Renal pelvis (tissue), 4 donors: ENCODE data around the gene ZNF618. TPM values are rescaled to one million over a fixed set of nuclear protein-coding genes. Genes with fewer than 3 reads are reported as not detected.

ENCODE experiments used
- DNase-seq: peaks from one replicate; pipeline ENCODE4 v3.0.0-alpha.2; 2013
- polyA plus RNA-seq, 3 donors: library from polyadenylated mRNA; unstranded; fragments of 120-200 nt; gene quantifications; one replicate each; pipeline ENCODE4 v1.2.1, GENCODE V29; 2013; ENCODE audit not compliant: insufficient read length in 3 of 3

The ZNF618 gene
- polyA plus RNA-seq, 3 donors: 42.3 to 48.8 (median 45.8) TPM

GRCh38 chr9:113933671-113934070 lies 57.6 kb downstream of the ZNF618 start:
- DNase-seq: no peak

- no peak for DNase-seq
Measured at GRCh38 chr9:113934167-113934828, 58.2 kb downstream of the ZNF618 start.

DNA sequence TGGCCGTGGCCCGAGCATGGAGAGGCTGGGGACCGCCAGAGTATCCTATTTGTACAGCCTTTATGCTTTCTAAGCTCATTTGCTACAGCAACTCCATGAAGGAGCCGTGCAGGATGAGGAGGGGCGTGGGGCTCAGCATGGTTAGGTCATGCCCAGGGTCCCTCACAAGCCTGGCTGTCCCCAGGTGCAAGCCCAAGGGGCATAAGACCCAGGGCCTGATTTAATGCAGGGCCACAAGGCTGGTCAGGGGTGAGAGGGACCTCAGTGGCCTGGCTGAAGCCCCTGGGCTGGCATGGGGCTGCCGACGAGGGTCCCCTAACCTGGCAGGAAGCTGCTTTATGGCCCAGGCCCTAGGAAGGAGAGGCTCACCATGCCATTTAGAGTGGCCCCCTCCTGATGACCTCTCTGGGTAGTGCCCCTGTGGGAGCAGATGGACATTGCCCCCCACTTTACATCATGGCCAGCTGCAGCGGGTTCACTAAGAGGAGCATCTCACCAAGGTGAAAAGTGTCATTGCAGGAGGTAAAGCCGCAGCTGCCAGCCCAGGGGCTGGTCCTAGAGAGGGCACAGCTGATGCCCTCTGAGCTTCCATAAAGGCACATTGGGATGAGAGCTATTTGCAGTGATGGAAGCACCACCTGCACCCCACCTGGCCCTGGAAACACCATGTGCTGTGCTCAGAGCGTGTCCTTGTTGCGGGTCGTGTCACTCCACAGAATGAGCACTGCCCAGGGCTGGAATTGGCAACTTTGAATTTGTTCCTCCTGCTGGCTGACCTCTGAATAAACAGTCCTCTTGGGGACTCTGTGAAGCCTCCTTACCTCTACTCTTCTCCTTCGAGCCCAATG lies 58.9 kb downstream of the ZNF618 start:
- no peak for DNase-seq

DNA sequence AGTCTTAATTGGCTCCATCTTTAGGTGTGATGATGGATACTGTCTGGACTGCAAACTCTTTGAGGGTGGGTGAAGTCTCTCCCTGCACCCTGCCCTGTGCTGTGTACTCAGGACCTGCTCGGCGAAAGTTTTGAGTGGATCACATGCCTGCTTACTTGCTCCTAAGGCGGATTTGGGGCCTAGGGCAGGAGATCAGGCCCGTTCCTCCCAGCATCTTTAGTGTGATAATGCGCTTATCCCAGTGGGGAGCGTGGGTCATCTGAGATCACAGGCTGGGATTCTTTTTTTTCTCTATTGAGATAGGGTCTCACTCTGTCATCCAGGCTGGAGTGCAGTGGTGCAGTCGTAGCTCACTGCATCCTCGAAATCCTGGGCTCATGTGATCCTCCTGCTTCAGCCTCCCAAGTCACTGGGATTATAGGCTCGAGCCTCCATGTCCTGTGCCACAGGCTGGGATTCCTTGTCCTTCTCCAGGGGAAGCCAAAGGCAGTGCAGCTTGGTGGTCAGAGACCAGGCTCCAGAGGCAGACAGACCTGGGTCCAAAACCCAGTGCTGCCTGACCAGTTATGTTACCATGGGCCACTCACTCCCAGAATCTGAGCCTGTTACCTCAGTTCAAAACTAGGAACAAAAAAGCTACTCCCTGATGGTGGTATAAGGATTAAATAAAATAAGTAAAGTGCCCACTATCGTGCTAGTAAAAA lies 59.7 kb downstream of the ZNF618 start:
- DNase-seq: no peak

GRCh38 chr9:113940077-113940476 lies 64.0 kb downstream of the ZNF618 start:
- no peak for DNase-seq

- no peak for DNase-seq
Measured at GRCh38 chr9:113941056-113941455, 64.9 kb downstream of the ZNF618 start.

- no peak for DNase-seq
Measured at GRCh38 chr9:113941526-113941925, 65.4 kb downstream of the ZNF618 start.

- DNase-seq: no peak
Measured at GRCh38 chr9:113943112-113944009, 67.3 kb downstream of the ZNF618 start.

DNA sequence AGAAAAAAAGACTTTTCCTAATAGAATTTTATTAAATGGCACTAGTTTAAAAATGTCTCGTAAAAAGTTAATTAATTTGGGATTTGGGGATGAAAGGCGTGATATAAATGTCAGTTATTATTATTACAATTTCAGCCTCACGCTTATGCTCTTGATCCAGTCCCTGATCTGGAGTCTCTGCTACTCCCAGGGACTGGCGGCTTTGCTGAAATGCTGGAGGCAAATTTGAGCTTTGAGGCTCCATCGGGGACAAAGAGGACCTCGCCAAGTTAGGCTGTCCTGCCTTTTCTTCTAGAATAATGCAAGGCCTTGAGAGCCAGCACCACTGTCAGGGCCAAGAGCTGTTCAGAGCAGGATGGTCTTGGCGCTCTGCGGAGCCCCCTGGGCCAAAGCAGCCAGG lies 69.7 kb downstream of the ZNF618 start:
- no peak for DNase-seq

- DNase-seq: no peak
Measured at GRCh38 chr9:113946496-113947115, 70.5 kb downstream of the ZNF618 start.

DNA sequence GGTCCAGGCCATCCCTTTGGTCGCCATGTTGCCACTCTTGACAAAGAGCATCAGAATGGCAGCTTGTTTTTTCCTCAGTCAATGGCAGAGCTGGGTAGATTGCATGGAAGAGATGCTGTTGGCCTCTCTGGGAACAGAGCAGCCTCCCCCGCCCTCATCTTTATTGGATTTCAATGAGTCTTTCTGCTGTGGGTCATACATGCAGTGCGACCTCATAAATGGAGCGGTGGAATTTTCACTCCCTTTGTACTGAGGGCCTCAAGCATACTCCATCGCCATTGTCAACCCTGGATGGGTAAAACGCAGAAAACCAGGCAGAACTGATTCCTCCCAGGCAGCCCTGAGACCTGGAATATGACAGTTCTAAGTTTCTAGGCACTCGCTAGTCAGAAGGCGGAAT lies 71.8 kb downstream of the ZNF618 start:
- DNase-seq: no peak

GRCh38 chr9:113948891-113949570 lies 72.9 kb downstream of the ZNF618 start:
- no peak for DNase-seq

DNA sequence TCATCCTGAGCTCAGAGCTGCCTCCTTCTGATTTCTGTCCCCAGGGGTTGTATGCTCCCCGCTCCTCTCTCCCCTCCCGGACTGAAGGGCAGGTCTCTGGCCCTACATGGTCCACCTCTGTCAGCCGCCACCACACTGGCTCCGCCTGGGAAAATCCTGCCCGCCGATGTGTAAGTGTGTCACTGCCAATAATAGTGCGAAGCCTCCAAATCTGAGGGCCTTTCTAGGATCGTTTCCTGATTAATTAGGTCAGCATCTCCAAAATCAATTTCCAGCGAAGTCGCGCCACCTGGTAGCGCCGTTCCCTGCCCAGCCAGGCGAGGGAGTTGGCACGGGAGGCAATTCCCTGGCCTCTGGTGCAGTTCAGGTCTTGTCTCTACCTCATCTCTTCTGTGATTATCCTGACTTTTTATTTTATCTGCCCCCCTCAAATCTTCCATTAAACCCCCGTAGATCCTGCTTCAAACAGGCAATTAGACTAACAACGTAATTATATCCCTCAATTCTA lies 73.5 kb downstream of the ZNF618 start:
- DNase-seq: no peak

- DNase-seq: no peak
Measured at GRCh38 chr9:113950195-113951031, 74.3 kb downstream of the ZNF618 start.

DNA sequence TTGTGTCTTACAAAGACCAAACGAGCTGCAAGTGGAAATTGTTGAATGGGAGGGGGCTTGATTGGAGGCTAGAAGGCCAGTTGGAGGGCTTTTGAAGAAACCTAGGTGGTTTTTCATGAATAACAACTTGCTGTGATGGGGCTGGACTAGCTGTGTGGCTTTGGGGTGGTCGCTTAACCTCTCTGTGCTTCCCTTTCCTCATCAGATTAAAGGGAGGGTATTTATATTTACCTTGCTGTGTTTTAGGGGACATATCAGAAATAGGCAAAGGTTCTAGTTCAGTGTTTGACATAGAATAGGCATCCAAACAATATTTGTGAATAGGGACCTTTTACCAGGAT lies 74.9 kb downstream of the ZNF618 start:
- DNase-seq: no peak

DNA sequence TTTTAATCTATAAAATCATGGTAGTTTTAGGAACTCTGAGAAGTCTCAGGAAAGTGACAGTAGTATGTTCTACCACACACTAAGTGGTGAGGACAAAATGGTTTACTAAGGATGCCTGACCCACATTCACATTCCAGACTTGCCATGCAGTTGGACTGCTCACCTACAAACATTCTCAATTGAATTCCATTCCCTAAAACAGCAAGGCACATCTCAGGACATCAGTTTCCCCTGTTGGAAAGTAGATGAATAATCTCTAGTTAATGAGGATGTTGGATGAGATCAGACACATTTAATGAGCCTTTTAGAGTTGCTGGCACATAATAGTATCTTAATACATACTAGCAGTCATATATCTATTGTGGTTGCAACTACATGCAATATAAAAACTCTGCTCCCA lies 76.6 kb downstream of the ZNF618 start:
- no peak for DNase-seq

- DNase-seq: no peak
Measured at GRCh38 chr9:113953531-113953930, 77.4 kb downstream of the ZNF618 start.

DNA sequence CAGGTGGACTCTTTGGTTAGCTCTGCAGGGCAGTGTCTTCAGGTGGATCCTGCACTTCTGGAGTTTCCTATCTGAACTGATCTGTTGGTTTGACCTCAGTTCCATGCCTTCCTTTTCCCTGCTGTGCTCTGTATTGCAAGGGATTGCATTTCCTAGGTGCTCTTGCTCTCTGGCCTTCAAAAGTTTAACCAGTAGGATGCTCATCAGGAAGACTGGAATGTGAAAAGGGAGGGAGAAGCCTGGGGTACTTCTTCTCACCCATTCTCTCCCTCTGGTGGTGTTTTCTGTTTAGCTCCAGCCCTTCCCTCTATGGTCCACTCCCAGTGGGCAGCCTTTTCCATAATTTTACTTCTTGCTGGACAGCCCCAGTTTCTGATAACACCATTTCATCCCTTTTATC lies 78.5 kb downstream of the ZNF618 start:
- DNase-seq: no peak

DNA sequence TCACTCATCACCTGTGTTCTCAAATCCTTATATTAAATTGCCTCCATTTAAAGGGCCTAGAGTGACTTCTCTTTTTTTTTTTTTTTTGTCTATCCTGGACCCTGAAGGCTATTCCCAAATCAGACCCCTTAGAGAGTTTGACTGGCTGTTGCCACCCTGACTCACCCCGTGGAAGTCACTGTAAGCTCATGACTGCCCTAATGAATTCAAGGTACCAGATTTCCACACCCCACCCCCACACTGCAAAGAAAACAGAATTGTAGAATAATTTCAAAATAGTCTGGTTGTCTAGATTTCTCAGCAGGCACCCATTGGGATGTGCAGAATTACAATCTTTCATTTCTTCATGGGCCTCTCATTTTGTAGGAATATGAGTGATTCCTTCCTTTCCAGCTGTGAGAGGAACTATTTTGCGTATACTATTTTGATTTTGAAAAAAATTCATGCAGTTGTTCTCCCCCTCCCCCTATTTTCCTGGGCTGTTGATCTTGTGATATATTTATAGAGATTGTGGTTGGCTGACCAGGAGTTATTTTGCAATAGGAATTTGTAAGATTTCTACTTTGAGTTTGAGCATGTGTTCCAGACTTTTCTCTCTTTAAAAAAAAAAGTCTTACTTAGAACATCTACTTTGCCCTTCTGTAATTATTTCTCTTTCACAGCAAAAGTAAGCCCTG lies 79.1 kb downstream of the ZNF618 start:
- DNase-seq: no peak
